LHCN-M2 (cell line): ENCODE results near the gene SERPINC1. TPM values are rescaled to one million over a fixed set of nuclear protein-coding genes. Genes with fewer than 3 reads are reported as not detected.
"Not testable (repeated sequence)": the region's sequence is repeated elsewhere in the genome, so short reads cannot be mapped to it uniquely, and the experiment has no call there.

Source experiments
- DNase-seq: peaks from one replicate; pipeline ENCODE4 v3.0.0-alpha.2; 2012; ENCODE audit warnings: low read depth
- polyA plus RNA-seq: library from polyadenylated mRNA; unstranded; fragments of >200 nt; gene quantifications from one replicate; pipeline ENCODE4 v1.2.1, GENCODE V29; 2012; ENCODE audit warnings: missing spikeins
- total RNA-seq: library from RNA; depleted of rRNA; stranded (reverse); fragments of >200 nt; gene quantifications from 2 replicates; pipeline ENCODE4 v1.2.3, GENCODE V29; 2014; rRNA removed

SERPINC1 gene
- total RNA-seq = not detected in 2 replicates
- polyA plus RNA-seq = 0.05 TPM

- no peak for DNase-seq
Observed at GRCh38 chr1:173917149-173917548, at the start of gene SERPINC1. TSS of gene SERPINC1 (minus strand) at chr1:173917327. CDS start at chr1:173917259, 68 bp downstream.

GRCh38 chr1:173965896-173966295 is 48.8 kb upstream of the SERPINC1 start:
- not testable (repeated sequence) for DNase-seq

GRCh38 chr1:173963477-173963876 is 46.4 kb upstream of the SERPINC1 start:
- no peak for DNase-seq

DNA sequence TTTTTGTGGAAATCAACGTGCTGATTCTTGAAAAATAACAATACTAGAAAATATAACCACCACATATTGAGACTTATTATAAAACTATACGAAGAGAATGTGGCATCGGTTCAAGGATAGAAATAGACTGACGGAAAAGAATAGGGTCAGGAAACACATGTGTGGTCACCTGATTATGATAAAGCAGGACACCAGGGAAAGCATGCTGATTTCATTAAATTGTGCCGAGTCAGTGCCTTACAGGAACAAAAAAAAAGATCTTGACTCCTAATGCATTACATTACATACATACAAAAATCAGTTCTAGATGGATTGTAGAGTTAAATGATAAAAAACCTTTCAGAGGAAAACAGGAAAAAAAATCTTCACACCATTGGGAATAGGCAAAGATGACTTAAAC is 43.5 kb upstream of the SERPINC1 start:
- no peak for DNase-seq

- DNase-seq = peak; percentile 60
Observed at GRCh38 chr1:173954179-173954578, 37.1 kb upstream of the SERPINC1 start.

GRCh38 chr1:173948594-173948993 is 31.5 kb upstream of the SERPINC1 start:
- DNase-seq = no peak

- peak; percentile 11 for DNase-seq
Observed at GRCh38 chr1:173946380-173946921, 29.3 kb upstream of the SERPINC1 start.

DNA sequence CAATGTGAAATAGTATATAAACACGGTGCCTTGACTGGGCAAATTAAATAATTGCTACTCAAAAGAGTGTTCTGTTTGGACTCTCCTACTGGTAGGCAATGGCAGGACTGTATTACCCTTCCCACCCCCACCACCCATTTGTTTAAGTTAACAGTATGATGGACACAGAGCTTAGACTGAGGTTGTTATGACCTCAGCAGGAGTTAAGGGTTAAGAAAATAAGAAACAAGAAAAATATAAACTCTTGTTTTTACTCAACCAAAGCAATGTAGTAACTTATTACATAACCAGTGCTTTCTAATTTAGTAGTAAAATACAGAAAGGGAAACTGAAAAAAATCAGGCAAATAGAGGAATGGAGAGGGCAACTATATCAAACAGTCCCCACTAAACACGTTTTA is 19.9 kb upstream of the SERPINC1 start:
- no peak for DNase-seq

GRCh38 chr1:173934440-173934839 is 17.3 kb upstream of the SERPINC1 start:
- no peak for DNase-seq

GRCh38 chr1:173930541-173930940 is 13.4 kb upstream of the SERPINC1 start:
- not testable (repeated sequence) for DNase-seq

GRCh38 chr1:173925306-173926242 is 8.4 kb upstream of the SERPINC1 start:
- DNase-seq = no peak

GRCh38 chr1:173920861-173921260 is 3.7 kb upstream of the SERPINC1 start:
- DNase-seq = no peak

GRCh38 chr1:173917635-173918493 is 737 bp upstream of the SERPINC1 start:
- no peak for DNase-seq

DNA sequence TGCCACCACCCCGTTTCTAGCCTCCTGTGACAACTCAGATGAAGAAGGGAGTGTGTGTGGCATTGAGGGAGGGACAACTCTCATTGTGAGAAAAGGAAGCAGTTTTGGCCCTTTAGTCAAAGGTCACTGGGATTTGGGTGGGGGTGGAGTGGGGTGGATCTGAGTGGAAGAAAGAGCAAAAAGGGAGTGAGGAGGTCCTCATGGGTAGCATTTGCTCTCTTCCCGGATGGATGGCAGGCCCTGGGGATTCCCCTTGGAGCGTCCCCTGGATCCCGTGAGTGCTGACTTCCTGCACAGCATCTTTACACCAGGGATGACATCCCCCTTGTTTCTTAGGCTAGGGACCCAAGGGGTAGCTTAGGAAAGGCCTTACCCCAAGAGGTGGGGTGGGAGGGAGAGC is 460 bp downstream of the SERPINC1 start:
- no peak for DNase-seq

- DNase-seq = no peak
Observed at GRCh38 chr1:173915596-173915995, 1.5 kb downstream of the SERPINC1 start.

- peak; percentile 18 for DNase-seq
Observed at GRCh38 chr1:173914366-173914871, 2.7 kb downstream of the SERPINC1 start.

GRCh38 chr1:173913111-173913510 is 4.0 kb downstream of the SERPINC1 start:
- DNase-seq = no peak

DNA sequence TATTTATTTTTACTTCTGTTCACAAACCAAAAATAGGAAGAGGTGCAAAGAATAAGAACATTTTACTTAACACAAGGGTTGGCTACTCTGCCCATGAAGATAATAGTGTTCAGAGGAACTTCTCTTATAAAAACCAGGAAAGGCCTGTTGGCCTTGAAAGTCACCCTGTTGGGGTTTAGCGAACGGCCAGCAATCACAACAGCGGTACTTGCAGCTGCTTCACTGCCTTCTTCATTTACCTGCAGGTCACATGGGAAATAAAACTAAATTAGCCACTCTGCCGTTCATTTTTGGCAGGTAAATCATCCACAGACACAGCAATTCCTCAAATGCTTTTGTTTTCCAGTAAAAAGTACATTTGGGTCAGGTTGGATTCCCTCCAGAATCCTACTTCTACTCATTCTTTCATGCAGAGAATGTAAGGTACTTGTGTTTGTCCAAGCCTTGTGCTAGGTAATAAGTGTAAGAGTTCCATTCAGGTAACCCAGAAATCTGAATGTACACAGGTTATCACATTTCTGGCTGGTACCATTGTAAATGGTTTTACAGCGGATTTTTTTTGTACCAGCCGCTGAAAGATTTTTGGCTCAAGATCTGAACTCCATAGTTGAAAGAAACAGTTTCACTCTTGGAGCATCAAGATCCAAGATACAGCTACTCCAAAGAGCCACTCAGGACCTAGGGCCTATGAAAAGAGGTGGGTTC is 13.1 kb downstream of the SERPINC1 start:
- no peak for DNase-seq

GRCh38 chr1:173900992-173901391 is 16.1 kb downstream of the SERPINC1 start:
- DNase-seq = no peak

DNA sequence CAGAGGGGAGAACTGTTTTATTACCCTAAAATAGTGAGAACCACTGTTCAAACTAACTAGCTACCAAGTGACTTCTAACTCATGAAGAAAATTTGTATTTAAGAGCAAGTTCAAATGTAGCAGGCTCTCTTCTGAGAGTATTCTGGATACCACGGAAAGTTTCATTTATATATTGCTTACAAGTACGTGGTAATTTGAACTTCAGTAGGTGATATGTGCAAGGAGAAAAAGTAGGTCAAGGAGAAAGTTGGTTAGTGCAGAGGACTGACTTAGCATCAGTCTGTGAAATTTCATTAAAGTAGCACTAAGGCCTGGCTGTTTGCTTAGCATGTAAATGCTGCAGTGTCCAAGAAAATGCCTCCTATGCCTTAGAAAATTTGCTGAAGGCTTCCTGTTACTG is 16.7 kb downstream of the SERPINC1 start:
- DNase-seq = no peak

DNA sequence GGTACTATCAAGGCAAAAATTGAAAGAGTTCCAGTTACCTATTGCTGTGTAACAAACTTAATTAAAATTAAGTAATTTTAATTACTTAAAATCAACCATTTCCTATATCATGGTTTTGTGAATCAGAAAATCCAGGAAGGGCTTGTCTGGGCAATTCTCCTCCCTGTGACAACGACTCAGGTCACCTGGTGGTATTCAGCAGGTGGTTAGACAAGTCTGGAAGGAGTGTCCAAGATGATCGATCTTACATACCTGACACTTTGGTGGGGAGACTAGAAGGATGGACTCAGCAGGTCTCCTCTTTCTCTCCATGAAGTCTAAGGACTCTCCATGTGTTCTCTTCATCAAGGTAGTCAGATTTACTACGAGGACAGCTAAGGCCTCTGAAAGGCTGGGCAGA is 22.9 kb downstream of the SERPINC1 start:
- no peak for DNase-seq
